IMR-90 (cell line): ENCODE data around the gene KIF3A. TPM values are rescaled to one million over a fixed set of nuclear protein-coding genes. Genes with fewer than 3 reads are reported as not detected.

Experiments
- ATAC-seq: fragments of 200-7000 bp; cut with Tn5 transposase; 2 replicates; pipeline ENCODE4 v1.9.1; 2020; ENCODE audit warnings: low read depth, mild to moderate bottlenecking, moderate library complexity
- BruUV-seq: library from RNA; stranded (reverse); fragments of 400-500 nt; replicated peaks from 2 replicates; lab custom pipeline; 2021; lab: Mats Ljungman, UMichigan
- CTCF ChIA-PET: fragments of 300-600 bp; formaldehyde crosslinking; extraction: SDS; loops from one replicate; lab custom pipeline; 2021; ENCODE audit warnings: antibody characterized with exemption; lab: Yijun Ruan, JAX
- POLR2A ChIA-PET: fragments of 300-600 bp; sonication (Branson Sonifier 250); formaldehyde crosslinking; loops from one replicate; lab custom pipeline; 2022; ENCODE audit warnings: antibody characterized with exemption; ENCODE audit not compliant: unreplicated experiment; lab: Charles Lee
- DNase-seq: peaks from one replicate; pipeline ENCODE4 v3.0.0; 2013
- H2AFZ ChIP-seq: replicated peaks from 2 replicates; pipeline ENCODE3; 2013; ENCODE audit warnings: low read length, mild to moderate bottlenecking; ENCODE audit not compliant: poor library complexity
- H2AK5ac ChIP-seq: 2 replicates; pipeline ENCODE4 v1.6.1; 2013; ENCODE audit warnings: low read depth, low read length, inconsistent platforms
- H2AK9ac ChIP-seq: replicated peaks from 2 replicates; pipeline ENCODE3; 2013; ENCODE audit warnings: mild to moderate bottlenecking, low read depth, low read length, moderate library complexity; ENCODE audit not compliant: poor library complexity
- H2BK120ac ChIP-seq: 2 replicates; pipeline ENCODE4 v1.6.1; 2013; ENCODE audit warnings: low read depth, low read length, inconsistent platforms
- H2BK15ac ChIP-seq: 3 replicates; pipeline ENCODE4 v1.6.1; 2013; ENCODE audit warnings: low read depth, low read length, inconsistent platforms
- H2BK20ac ChIP-seq: 2 replicates; pipeline ENCODE4 v1.6.1; 2013; ENCODE audit warnings: low read depth, mild to moderate bottlenecking, inconsistent platforms, low read length, moderate library complexity
- H2BK5ac ChIP-seq: 2 replicates; pipeline ENCODE4 v1.6.1; 2013; ENCODE audit warnings: mild to moderate bottlenecking, low read depth, low read length, inconsistent platforms; ENCODE audit not compliant: poor library complexity, severe bottlenecking
- H3K14ac ChIP-seq: replicated peaks from 2 replicates; pipeline ENCODE4 v1.6.1; 2013; ENCODE audit warnings: low read depth, low read length, inconsistent platforms
- H3K18ac ChIP-seq: 2 replicates; pipeline ENCODE4 v1.6.1; 2013; ENCODE audit warnings: low read depth, low read length, control low read depth
- H3K23ac ChIP-seq: 2 replicates; pipeline ENCODE4 v1.6.1; 2013; ENCODE audit warnings: low read depth, low read length, inconsistent platforms
- H3K27ac ChIP-seq: 2 replicates; pipeline ENCODE4 v1.5.1; 2013; ENCODE audit warnings: mild to moderate bottlenecking, control low read depth, low read length; ENCODE audit not compliant: insufficient read depth
- H3K27me3 ChIP-seq: 2 replicates; pipeline ENCODE4 v1.6.1; 2013; ENCODE audit warnings: low read length; ENCODE audit not compliant: control insufficient read depth, insufficient read depth
- H3K36me3 ChIP-seq: 2 replicates; pipeline ENCODE4 v1.6.1; 2013; ENCODE audit warnings: low read length, mixed read lengths; ENCODE audit not compliant: control insufficient read depth, insufficient read depth
- H3K4ac ChIP-seq: 2 replicates; pipeline ENCODE4 v1.6.1; 2013; ENCODE audit warnings: low read depth, low read length, inconsistent platforms
- H3K4me1 ChIP-seq: 2 replicates; pipeline ENCODE4 v1.6.1; 2013; ENCODE audit warnings: low read length, mixed read lengths; ENCODE audit not compliant: control insufficient read depth, insufficient read depth
- H3K4me2 ChIP-seq: 2 replicates; pipeline ENCODE4 v1.6.1; 2013; ENCODE audit warnings: low read depth, mild to moderate bottlenecking, control low read depth, low read length, moderate library complexity
- H3K4me3 ChIP-seq: 2 replicates; pipeline ENCODE4 v1.5.1; 2013; ENCODE audit warnings: low read depth, mild to moderate bottlenecking, control low read depth, low read length, moderate library complexity; ENCODE audit not compliant: insufficient read depth
- H3K56ac ChIP-seq: 2 replicates; pipeline ENCODE4 v1.6.1; 2013; ENCODE audit warnings: low read length, inconsistent platforms; ENCODE audit not compliant: insufficient read depth; ENCODE audit errors: extremely low read depth
- H3K79me1 ChIP-seq, 2 experiments: 2 replicates each; pipeline ENCODE4 v1.6.1; 2013; ENCODE audit warnings: low read length in 2 of 2, inconsistent platforms in 1 of 2, low read depth in 1 of 2
- H3K9ac ChIP-seq: 2 replicates; pipeline ENCODE4 v1.6.1; 2013; ENCODE audit warnings: low read depth, low read length, control low read depth
- H3K9me1 ChIP-seq: 2 replicates; pipeline ENCODE4 v1.6.1; 2013; ENCODE audit warnings: low read length, inconsistent platforms; ENCODE audit not compliant: insufficient read depth
- H3K9me3 ChIP-seq: 2 replicates; pipeline ENCODE4 v1.6.1; 2013; ENCODE audit warnings: low read length; ENCODE audit not compliant: control insufficient read depth, insufficient read depth
- H4K20me1 ChIP-seq: 2 replicates; pipeline ENCODE4 v1.6.1; 2013; ENCODE audit warnings: low read length, inconsistent platforms; ENCODE audit not compliant: insufficient read depth
- H4K5ac ChIP-seq: 2 replicates; pipeline ENCODE4 v1.6.1; 2013; ENCODE audit warnings: mild to moderate bottlenecking, low read depth, low read length, control low read depth
- H4K8ac ChIP-seq, 2 experiments: 2 replicates each; pipeline ENCODE4 v1.6.1; 2013; ENCODE audit warnings: low read depth in 2 of 2, low read length in 2 of 2, control low read depth in 1 of 2, inconsistent platforms in 1 of 2
- H4K91ac ChIP-seq: 2 replicates; pipeline ENCODE4 v1.6.1; 2013; ENCODE audit warnings: low read depth, low read length, inconsistent platforms; ENCODE audit not compliant: insufficient read depth
- BHLHE40 ChIP-seq: fragments of 150-350 bp; IDR thresholded peaks from 2 replicates; pipeline ENCODE4 v1.6.1; 2016; ENCODE audit warnings: mild to moderate bottlenecking, low read depth, low read length
- CEBPB ChIP-seq: IDR thresholded peaks from 2 replicates; pipeline ENCODE4 v1.6.1; 2012; ENCODE audit warnings: low read depth, low read length, improper control_type of control experiment
- CHD1 ChIP-seq: IDR thresholded peaks from 2 replicates; pipeline ENCODE4 v1.6.1; 2012; ENCODE audit warnings: low read depth, low read length, improper control_type of control experiment
- FOS ChIP-seq: fragments of 150-350 bp; IDR thresholded peaks from 2 replicates; pipeline ENCODE4 v1.6.1; 2016; ENCODE audit warnings: low read depth, low read length
- MAFK ChIP-seq: IDR thresholded peaks from 2 replicates; pipeline ENCODE4 v1.6.1; 2012; ENCODE audit warnings: low read depth, low read length, improper control_type of control experiment
- MAZ ChIP-seq: IDR thresholded peaks from 2 replicates; pipeline ENCODE4 v1.6.1; 2012; ENCODE audit warnings: low read depth, mild to moderate bottlenecking, low read length, improper control_type of control experiment, moderate library complexity, borderline replicate concordance
- MXI1 ChIP-seq: IDR thresholded peaks from 2 replicates; pipeline ENCODE4 v1.6.1; 2012; ENCODE audit warnings: low read depth, mild to moderate bottlenecking, low read length, moderate library complexity, borderline replicate concordance
- NFE2L2 ChIP-seq: fragments of 150-350 bp; IDR thresholded peaks from 2 replicates; pipeline ENCODE4 v1.6.1; 2016; ENCODE audit warnings: low read depth, mild to moderate bottlenecking, low read length
- POLR2A ChIP-seq: IDR thresholded peaks from 2 replicates; pipeline ENCODE4 v1.6.1; 2012; ENCODE audit warnings: mild to moderate bottlenecking, low read depth, low read length
- RAD21 ChIP-seq: IDR thresholded peaks from 2 replicates; pipeline ENCODE4 v1.6.1; 2012; ENCODE audit warnings: low read length, improper control_type of control experiment
- RCOR1 ChIP-seq: IDR thresholded peaks from 2 replicates; pipeline ENCODE4 v1.6.1; 2012; ENCODE audit warnings: mild to moderate bottlenecking, low read length, improper control_type of control experiment; ENCODE audit not compliant: insufficient replicate concordance
- RFX5 ChIP-seq: IDR thresholded peaks from 2 replicates; pipeline ENCODE4 v1.8.0; 2012; ENCODE audit warnings: low read depth, mild to moderate bottlenecking, low read length, moderate library complexity
- SMC3 ChIP-seq: fragments of 150-350 bp; IDR thresholded peaks from 2 replicates; pipeline ENCODE4 v1.6.1; 2016; ENCODE audit warnings: low read depth, mild to moderate bottlenecking, antibody characterized with exemption, low read length, moderate library complexity
- WGBS, 2 experiments: methylation state at CpG; one replicate each; pipeline versions ENCODE4 v1.1.5 to v1.1.7; 2013; ENCODE audit warnings: missing lambda C conversion rate in 2 of 2; ENCODE audit not compliant: insufficient read length in 1 of 2; ENCODE audit errors: extremely low coverage in 2 of 2; 5-methylcytosine and 5-hydroxymethylcytosine counted together
- dilution Hi-C: fragments of 300-500 bp; cut with HindIII; formaldehyde crosslinking; loops from one replicate; pipeline ENCODE4 v1.14.3; 2018; ENCODE audit warnings: low sequenced_read_pairs; ENCODE audit not compliant: unreplicated experiment
- in situ Hi-C: fragments of 300-500 bp; cut with MboI; formaldehyde crosslinking; loops from 3 replicates; pipeline ENCODE4 v1.14.3; 2019; ENCODE audit warnings: low sequenced_read_pairs, inconsistent platforms, mixed read lengths
- intact Hi-C: fragments of 100-400 bp; cut with micrococcal nuclease; formaldehyde crosslinking; loops from 2 replicates; pipeline ENCODE4 v1.10.0; 2022
- polyA plus RNA-seq, 3 experiments: library from polyadenylated mRNA; depleted of rRNA; stranded (reverse); fragments of >200 nt; gene quantifications; 2 replicates each; pipeline ENCODE4 v1.2.3, GENCODE V29; 2012; ENCODE audit warnings: low replicate concordance in 1 of 3
- total RNA-seq: library from RNA; depleted of rRNA; stranded (reverse); fragments of >200 nt; gene quantifications from 2 replicates; pipeline ENCODE4 v1.2.3, GENCODE V29; 2012
- TF ChIP-seq, protein P1 (sequence below): fragments of 150-350 bp; IDR thresholded peaks from 2 replicates; pipeline ENCODE4 v1.6.1; 2016; ENCODE audit warnings: low read depth, mild to moderate bottlenecking, low read length, moderate library complexity, borderline replicate concordance
- TF ChIP-seq, protein P2 (sequence below): fragments of 150-350 bp; IDR thresholded peaks from 2 replicates; pipeline ENCODE4 v1.6.1; 2017; ENCODE audit warnings: mild to moderate bottlenecking, antibody characterized with exemption, low read length, low read depth
- TF ChIP-seq, protein P3 (sequence below): conservative IDR thresholded peaks from 2 replicates; pipeline ENCODE4 v1.5.1; 2012; ENCODE audit warnings: mild to moderate bottlenecking, low read depth, low read length, improper control_type of control experiment

The KIF3A gene
- total and polyA plus RNA-seq, 2 of the 4 experiments (the other 2 are of a cell fraction): 4.3 to 4.5 TPM

DNA sequence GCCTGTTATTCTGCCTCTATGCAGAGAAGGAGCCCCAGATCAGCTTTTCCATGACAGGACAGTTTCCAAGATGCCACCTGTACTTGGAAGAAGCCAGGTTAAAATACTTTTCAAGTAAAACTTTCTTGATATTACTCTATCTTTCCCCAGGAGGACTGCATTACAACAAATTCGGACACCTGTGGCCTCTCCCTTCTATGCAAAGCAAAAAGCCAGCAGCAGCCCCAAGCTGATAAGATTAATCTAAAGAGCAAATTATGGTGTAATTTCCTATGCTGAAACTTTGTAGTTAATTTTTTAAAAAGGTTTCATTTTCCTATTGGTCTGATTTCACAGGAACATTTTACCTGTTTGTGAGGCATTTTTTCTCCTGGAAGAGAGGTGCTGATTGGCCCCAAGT lies 63.9 kb downstream of the KIF3A start:
- DNase-seq: no peak
- 0 out of 2 replicates have a peak overlapping the region, but pooled peaks have one; percentile 31 for H2AK5ac ChIP-seq
- no peak overlapping the region for H3K4ac ChIP-seq
- dilution Hi-C loops (no loop called here), in situ Hi-C loops (no loop called here), intact Hi-C loops (no loop called here)
- H3K9me1 ChIP-seq: peaks cover 20% of the 10 kb centered on the region
- H3K56ac ChIP-seq: no peak overlapping the region
- H3K23ac ChIP-seq: no peak overlapping the region
- H2BK15ac ChIP-seq: peak overlapping the region; percentile 98; the same call in 1 of the 3 replicates
- no peaks in the 10 kb centered on the region for H3K9me3 ChIP-seq
- no peak overlapping the region for H3K4me2 ChIP-seq
- H3K4me3 ChIP-seq: no peak overlapping the region
- BruUV-seq: no TSS peak
- TF ChIP-seq POLR2A (no peak), CHD1 (no peak), RAD21 (no peak), MXI1 (no peak), CEBPB (no peak), SMC3 (no peak), NFE2L2 (no peak), BHLHE40 (no peak), RCOR1 (no peak), MAZ (no peak), RFX5 (no peak), MAFK (no peak), FOS (no peak)
- TF ChIP-seq, protein P1, sequence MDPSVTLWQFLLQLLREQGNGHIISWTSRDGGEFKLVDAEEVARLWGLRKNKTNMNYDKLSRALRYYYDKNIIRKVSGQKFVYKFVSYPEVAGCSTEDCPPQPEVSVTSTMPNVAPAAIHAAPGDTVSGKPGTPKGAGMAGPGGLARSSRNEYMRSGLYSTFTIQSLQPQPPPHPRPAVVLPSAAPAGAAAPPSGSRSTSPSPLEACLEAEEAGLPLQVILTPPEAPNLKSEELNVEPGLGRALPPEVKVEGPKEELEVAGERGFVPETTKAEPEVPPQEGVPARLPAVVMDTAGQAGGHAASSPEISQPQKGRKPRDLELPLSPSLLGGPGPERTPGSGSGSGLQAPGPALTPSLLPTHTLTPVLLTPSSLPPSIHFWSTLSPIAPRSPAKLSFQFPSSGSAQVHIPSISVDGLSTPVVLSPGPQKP: no peak
- TF ChIP-seq, protein P2, sequence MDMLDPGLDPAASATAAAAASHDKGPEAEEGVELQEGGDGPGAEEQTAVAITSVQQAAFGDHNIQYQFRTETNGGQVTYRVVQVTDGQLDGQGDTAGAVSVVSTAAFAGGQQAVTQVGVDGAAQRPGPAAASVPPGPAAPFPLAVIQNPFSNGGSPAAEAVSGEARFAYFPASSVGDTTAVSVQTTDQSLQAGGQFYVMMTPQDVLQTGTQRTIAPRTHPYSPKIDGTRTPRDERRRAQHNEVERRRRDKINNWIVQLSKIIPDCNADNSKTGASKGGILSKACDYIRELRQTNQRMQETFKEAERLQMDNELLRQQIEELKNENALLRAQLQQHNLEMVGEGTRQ: no peak
- TF ChIP-seq, protein P3, sequence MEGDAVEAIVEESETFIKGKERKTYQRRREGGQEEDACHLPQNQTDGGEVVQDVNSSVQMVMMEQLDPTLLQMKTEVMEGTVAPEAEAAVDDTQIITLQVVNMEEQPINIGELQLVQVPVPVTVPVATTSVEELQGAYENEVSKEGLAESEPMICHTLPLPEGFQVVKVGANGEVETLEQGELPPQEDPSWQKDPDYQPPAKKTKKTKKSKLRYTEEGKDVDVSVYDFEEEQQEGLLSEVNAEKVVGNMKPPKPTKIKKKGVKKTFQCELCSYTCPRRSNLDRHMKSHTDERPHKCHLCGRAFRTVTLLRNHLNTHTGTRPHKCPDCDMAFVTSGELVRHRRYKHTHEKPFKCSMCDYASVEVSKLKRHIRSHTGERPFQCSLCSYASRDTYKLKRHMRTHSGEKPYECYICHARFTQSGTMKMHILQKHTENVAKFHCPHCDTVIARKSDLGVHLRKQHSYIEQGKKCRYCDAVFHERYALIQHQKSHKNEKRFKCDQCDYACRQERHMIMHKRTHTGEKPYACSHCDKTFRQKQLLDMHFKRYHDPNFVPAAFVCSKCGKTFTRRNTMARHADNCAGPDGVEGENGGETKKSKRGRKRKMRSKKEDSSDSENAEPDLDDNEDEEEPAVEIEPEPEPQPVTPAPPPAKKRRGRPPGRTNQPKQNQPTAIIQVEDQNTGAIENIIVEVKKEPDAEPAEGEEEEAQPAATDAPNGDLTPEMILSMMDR: no peak
- no peaks in the 10 kb centered on the region for H3K79me1 ChIP-seq
- no peak overlapping the region for H4K5ac ChIP-seq
- H4K8ac ChIP-seq: no peak overlapping the region; a peak in 1 of 4 replicates
- no peak overlapping the region for H3K27ac ChIP-seq
- peaks cover 18% of the 10 kb centered on the region for H3K4me1 ChIP-seq
- H3K36me3 ChIP-seq: no peaks in the 10 kb centered on the region
- H2BK5ac ChIP-seq: no peak overlapping the region
- no peak overlapping the region for H3K9ac ChIP-seq
- CTCF ChIA-PET: interaction anchor here (1.0 kb wide), 1 partner anchor 17 kb away, joined by 3 read pairs; no protein-coding TSS in a partner anchor
- H2BK20ac ChIP-seq: peak overlapping the region; percentile 99; the same call in 1 of the 2 replicates
- H3K14ac ChIP-seq: no peak overlapping the region; the same call in 1 of the 2 replicates
- H2AK9ac ChIP-seq: no peak overlapping the region
- no CpG with 5 or more reads among the region's 1 CpG for WGBS, 2 experiments
- no peak overlapping the region for H2AFZ ChIP-seq
- no peaks in the 10 kb centered on the region for H4K20me1 ChIP-seq
- no peak overlapping the region; the same call in 1 of the 2 replicates for H3K18ac ChIP-seq
- POLR2A ChIA-PET: no interaction called here
- H4K91ac ChIP-seq: no peak overlapping the region
- no peaks in the 10 kb centered on the region for H3K27me3 ChIP-seq
- H2BK120ac ChIP-seq: peak overlapping the region; percentile 98
- ATAC-seq: no peak
